GM12801 (cell line): Measurements from ENCODE around the gene DNAJC8.

ENCODE experiments used
- CTCF ChIP-seq: IDR thresholded peaks from one replicate; pipeline ENCODE4 v1.5.1; 2011; ENCODE audit warnings: control low read depth; ENCODE audit not compliant: insufficient read length; ENCODE audit errors: extremely low read depth

Gene DNAJC8

GRCh38 chr1:28241638-28242241 is 8.9 kb upstream of the DNAJC8 start:
- TF ChIP-seq CTCF, result no peak

- TF ChIP-seq CTCF, result no peak
These were observed 7.2 kb upstream of the DNAJC8 start for GRCh38 chr1:28240024-28240423.

GRCh38 chr1:28239004-28239403 is 6.2 kb upstream of the DNAJC8 start:
- TF ChIP-seq CTCF, result no peak

- TF ChIP-seq CTCF, result no peak
These were observed 4.0 kb upstream of the DNAJC8 start for GRCh38 chr1:28236656-28237322.

- TF ChIP-seq CTCF, result no peak
These were observed 3.2 kb upstream of the DNAJC8 start, which contains the start of gene ATP5IF1 for GRCh38 chr1:28235755-28236655. Gene ATP5IF1 (plus strand): TSS chr1:28236124. CDS start chr1:28236184, 60 bp downstream.

- TF ChIP-seq CTCF, result no peak
These were observed 406 bp upstream of the DNAJC8 start for GRCh38 chr1:28233264-28233606.

GRCh38 chr1:28229996-28230395 is 2.8 kb downstream of the DNAJC8 start:
- no peak for TF ChIP-seq CTCF
